Activated T-cell treated with anti-CD3 and anti-CD28 coated beads for 24 hours (primary cell): ENCODE data around the gene MXRA5.
"Not testable (repeated sequence)": the region's sequence is repeated elsewhere in the genome, so short reads cannot be mapped to it uniquely, and the experiment has no call there.

Source experiments
- DNase-seq: peaks from one replicate; pipeline ENCODE4 v3.0.0-alpha.2; 2020; ENCODE audit warnings: low read depth

The MXRA5 gene

GRCh38 chrX:3346501-3347259 is at the start of gene MXRA5:
Gene MXRA5 (minus strand): TSS chrX:3346652. CDS start chrX:3343833, 2,819 bp downstream.
- DNase-seq: no peak

- no peak for DNase-seq
Measured at GRCh38 chrX:3393581-3394111, 47.2 kb upstream of the MXRA5 start.

GRCh38 chrX:3393178-3393577 is 46.7 kb upstream of the MXRA5 start:
- no peak for DNase-seq

- DNase-seq: no peak
Measured at GRCh38 chrX:3388457-3388856, 42.0 kb upstream of the MXRA5 start.

- DNase-seq: no peak
Measured at GRCh38 chrX:3384327-3384726, 37.9 kb upstream of the MXRA5 start.

GRCh38 chrX:3380603-3381002 is 34.2 kb upstream of the MXRA5 start:
- DNase-seq: no peak

GRCh38 chrX:3379111-3379510 is 32.7 kb upstream of the MXRA5 start:
- DNase-seq: no peak

- no peak for DNase-seq
Measured at GRCh38 chrX:3378156-3378555, 31.7 kb upstream of the MXRA5 start.

GRCh38 chrX:3377560-3377959 is 31.1 kb upstream of the MXRA5 start:
- no peak for DNase-seq

- not testable (repeated sequence) for DNase-seq
Measured at GRCh38 chrX:3375878-3376508, 29.5 kb upstream of the MXRA5 start.

- DNase-seq: no peak
Measured at GRCh38 chrX:3374108-3374800, 27.8 kb upstream of the MXRA5 start.

GRCh38 chrX:3371163-3371562 is 24.7 kb upstream of the MXRA5 start:
- DNase-seq: no peak

- no peak for DNase-seq
Measured at GRCh38 chrX:3370656-3371055, 24.2 kb upstream of the MXRA5 start.

GRCh38 chrX:3362956-3363355 is 16.5 kb upstream of the MXRA5 start:
- no peak for DNase-seq

- no peak for DNase-seq
Measured at GRCh38 chrX:3360881-3361280, 14.4 kb upstream of the MXRA5 start.

- DNase-seq: not testable (repeated sequence)
Measured at GRCh38 chrX:3352741-3353140, 6.3 kb upstream of the MXRA5 start.

- DNase-seq: no peak
Measured at GRCh38 chrX:3351276-3351675, 4.8 kb upstream of the MXRA5 start.

GRCh38 chrX:3348191-3348590 is 1.7 kb upstream of the MXRA5 start:
- no peak for DNase-seq

- DNase-seq: no peak
Measured at GRCh38 chrX:3345281-3346191, 916 bp downstream of the MXRA5 start.

GRCh38 chrX:3343569-3343968 is 2.9 kb downstream of the MXRA5 start:
- DNase-seq: not testable (repeated sequence)

- no peak for DNase-seq
Measured at GRCh38 chrX:3340016-3340415, 6.4 kb downstream of the MXRA5 start.

GRCh38 chrX:3326681-3327080 is 19.8 kb downstream of the MXRA5 start:
- no peak for DNase-seq
